HCT116 (cell line): ENCODE data around the gene TWF2. TPM values are rescaled to one million over a fixed set of nuclear protein-coding genes. Genes with fewer than 3 reads are reported as not detected.

Experiments used
- ATAC-seq: fragments of 200-7000 bp; cut with Tn5 transposase; 2 replicates; pipeline ENCODE4 v1.9.1; 2020; ENCODE audit warnings: mild to moderate bottlenecking, moderate library complexity
- BruUV-seq: library from RNA; stranded (reverse); fragments of 400-500 nt; replicated peaks from 2 replicates; lab custom pipeline; 2021; lab: Mats Ljungman, UMichigan
- CTCF ChIA-PET: fragments of 300-600 bp; sonication (Branson Sonifier 250); formaldehyde crosslinking; loops from one replicate; lab custom pipeline; 2021; ENCODE audit warnings: antibody characterized with exemption; lab: Charles Lee
- POLR2A ChIA-PET: fragments of 300-600, 350-600 bp; sonication (Branson Sonifier 250); formaldehyde crosslinking; loops from one replicate; lab custom pipeline; 2021; ENCODE audit warnings: antibody characterized with exemption; lab: Charles Lee
- RAD21 ChIA-PET, 2 experiments: fragments of 300-600 bp; sonication (Branson Sonifier 250); formaldehyde crosslinking; loops; one replicate each; lab custom pipeline; 2023; ENCODE audit warnings: low total read pairs in 2 of 2; ENCODE audit not compliant: uncharacterized antibody in 2 of 2, unreplicated experiment in 2 of 2, low non-redundant PET in 1 of 2; lab: Charles Lee
- DNase-seq: peaks from one replicate; pipeline ENCODE4 v3.0.0-alpha.2; 2010; ENCODE audit warnings: low read depth, low spot score
- H2AFZ ChIP-seq: fragments of 200-600 bp; shearing (Covaris generic), sonication (generic); 2 replicates; pipeline ENCODE4 v1.6.1; 2017; ENCODE audit warnings: low read depth, mixed run types, mixed read lengths, antibody characterized with exemption, low read length; ENCODE audit not compliant: poor library complexity, severe bottlenecking
- H3K27ac ChIP-seq: 2 replicates; pipeline ENCODE4 v1.5.1; 2012; ENCODE audit warnings: low read depth, low read length
- H3K27me3 ChIP-seq: fragments of 200-600 bp; sonication (generic); 2 replicates; pipeline ENCODE4 v1.6.1; 2016; ENCODE audit warnings: mixed run types, low read length, mixed read lengths; ENCODE audit not compliant: insufficient read depth
- H3K36me3 ChIP-seq, 2 experiments: fragments of 200-500 bp in 1 of 2; fragments of 200-600 bp in 1 of 2; sonication (Bioruptor generic) in 1 of 2; sonication (generic) in 1 of 2; 2 replicates each; pipeline versions ENCODE4 v1.5.1 to v1.6.1; 2014 to 2016; ENCODE audit warnings: low read length in 2 of 2, inconsistent platforms in 1 of 2, mixed read lengths in 1 of 2, mixed run types in 1 of 2; ENCODE audit not compliant: insufficient read depth in 2 of 2, control insufficient read depth in 1 of 2
- H3K4me1 ChIP-seq, 2 experiments: fragments of 200-600 bp in 1 of 2; sonication (generic) in 1 of 2; 2 replicates each; pipeline versions ENCODE4 v1.5.1 to v1.6.1; 2012 to 2017; ENCODE audit warnings: low read length in 2 of 2, inconsistent platforms in 1 of 2, mild to moderate bottlenecking in 1 of 2, mixed read lengths in 1 of 2, mixed run types in 1 of 2, moderate library complexity in 1 of 2; ENCODE audit not compliant: insufficient read depth in 2 of 2, control insufficient read depth in 1 of 2
- H3K4me2 ChIP-seq: fragments of 200-600 bp; sonication (generic); 2 replicates; pipeline ENCODE4 v1.6.1; 2017; ENCODE audit warnings: mixed run types, low read length, mixed read lengths
- H3K4me3 ChIP-seq, 2 experiments: fragments of 200-600 bp in 1 of 2; sonication (generic) in 1 of 2; replicated peaks in 1 of 2; 2 replicates each; pipeline ENCODE4 v1.5.1; 2011 to 2016; ENCODE audit warnings: low read length in 2 of 2, control low read depth in 1 of 2, low read depth in 1 of 2, mild to moderate bottlenecking in 1 of 2, mixed read lengths in 1 of 2, mixed run types in 1 of 2
- H3K79me2 ChIP-seq: fragments of 200-600 bp; sonication (generic); 2 replicates; pipeline ENCODE4 v1.6.1; 2017; ENCODE audit warnings: mild to moderate bottlenecking, mixed run types, low read length, moderate library complexity, mixed read lengths; ENCODE audit not compliant: insufficient read depth
- H3K9ac ChIP-seq: fragments of 200-600 bp; sonication (generic); 2 replicates; pipeline ENCODE4 v1.6.1; 2016; ENCODE audit warnings: low read length, mixed read lengths
- H3K9me2 ChIP-seq: fragments of 200-600 bp; sonication (generic), shearing (Covaris generic); 2 replicates; pipeline ENCODE4 v1.6.1; 2017; ENCODE audit warnings: mixed run types, mild to moderate bottlenecking, moderate library complexity; ENCODE audit not compliant: insufficient read depth
- H3K9me3 ChIP-seq, 2 experiments: fragments of 200-500 bp in 1 of 2; fragments of 200-600 bp in 1 of 2; sonication (Bioruptor generic) in 1 of 2; sonication (generic) in 1 of 2; 2 replicates each; pipeline ENCODE4 v1.6.1; 2014 to 2017; ENCODE audit warnings: low read length in 2 of 2, mixed read lengths in 2 of 2, inconsistent platforms in 1 of 2, low read depth in 1 of 2, mild to moderate bottlenecking in 1 of 2, mixed run types in 1 of 2, moderate library complexity in 1 of 2; ENCODE audit not compliant: control insufficient read depth in 1 of 2, insufficient read depth in 1 of 2
- H4K20me1 ChIP-seq: fragments of 200-600 bp; sonication (generic), shearing (Covaris generic); 2 replicates; pipeline ENCODE4 v1.6.1; 2017; ENCODE audit warnings: mixed run types, mild to moderate bottlenecking, moderate library complexity; ENCODE audit not compliant: insufficient read depth
- CBX3 ChIP-seq: IDR thresholded peaks from 2 replicates; pipeline ENCODE4 v1.6.1; 2012; ENCODE audit warnings: low read depth
- CEBPB ChIP-seq: IDR thresholded peaks from 2 replicates; pipeline ENCODE4 v1.6.1; 2012; ENCODE audit warnings: low read depth
- EGR1 ChIP-seq: IDR thresholded peaks from 2 replicates; pipeline ENCODE4 v1.6.1; 2012; ENCODE audit warnings: low read depth
- ELF1 ChIP-seq: IDR thresholded peaks from 2 replicates; pipeline ENCODE4 v1.6.1; 2012; ENCODE audit warnings: low read depth, borderline replicate concordance
- EZH2phosphoT487 ChIP-seq: fragments of 200-600 bp; IDR thresholded peaks from 2 replicates; pipeline ENCODE4 v1.6.1; 2018; ENCODE audit warnings: antibody characterized with exemption, borderline replicate concordance
- JUND ChIP-seq: IDR thresholded peaks from 2 replicates; pipeline ENCODE4 v1.6.1; 2012
- MAX ChIP-seq: IDR thresholded peaks from 2 replicates; pipeline ENCODE4 v1.6.1; 2012
- POLR2A ChIP-seq: IDR thresholded peaks from 2 replicates; pipeline ENCODE4 v1.7.0; 2011; ENCODE audit warnings: borderline replicate concordance; ENCODE audit not compliant: insufficient read depth, insufficient read length; ENCODE audit errors: extremely low read depth
- POLR2AphosphoS5 ChIP-seq: IDR thresholded peaks from 2 replicates; pipeline ENCODE4 v1.6.1; 2011; ENCODE audit warnings: mild to moderate bottlenecking, low read depth, low read length, moderate library complexity
- RAD21 ChIP-seq: IDR thresholded peaks from 2 replicates; pipeline ENCODE4 v1.6.1; 2012; ENCODE audit warnings: low read depth, mild to moderate bottlenecking
- SIN3A ChIP-seq: IDR thresholded peaks from 2 replicates; pipeline ENCODE4 v1.6.1; 2012; ENCODE audit warnings: low read depth
- SP1 ChIP-seq: IDR thresholded peaks from 2 replicates; pipeline ENCODE4 v1.6.1; 2012; ENCODE audit warnings: low read depth
- YY1 ChIP-seq: IDR thresholded peaks from 2 replicates; pipeline ENCODE4 v1.6.1; 2011; ENCODE audit warnings: low read length, low read depth, moderate library complexity, mild to moderate bottlenecking; ENCODE audit not compliant: insufficient replicate concordance; ENCODE audit errors: extremely low read depth
- ZFX ChIP-seq: fragments of 450-650 bp; IDR thresholded peaks from 2 replicates; pipeline ENCODE4 v1.6.1; 2017
- intact Hi-C: fragments of 100-400 bp; cut with micrococcal nuclease; formaldehyde crosslinking; loops from 2 replicates; pipeline ENCODE4 v1.10.0; 2022
- total RNA-seq: library from RNA; stranded (reverse); gene quantifications from one replicate; pipeline ENCODE4 v1.2.1, GENCODE V29; 2021; ENCODE audit not compliant: unreplicated experiment
- TF ChIP-seq, protein P1 (sequence below): IDR thresholded peaks from 2 replicates; pipeline ENCODE4 v1.6.1; 2011; ENCODE audit warnings: mild to moderate bottlenecking, low read length, moderate library complexity; ENCODE audit not compliant: insufficient replicate concordance; ENCODE audit errors: extremely low read depth
- TF ChIP-seq, protein P2 (sequence below): IDR thresholded peaks from 2 replicates; pipeline ENCODE4 v1.6.1; 2012; ENCODE audit warnings: low read depth

Gene TWF2
- total RNA-seq, 1 experiment from 2014 or later: 100 TPM

GRCh38 chr3:52184690-52185089 lies 54.3 kb downstream of the TWF2 start:
- no peaks in the 10 kb centered on the region for H3K4me1 ChIP-seq
- H3K27ac ChIP-seq: no peak overlapping the region
- no peaks in the 10 kb centered on the region for H3K27me3 ChIP-seq
- H2AFZ ChIP-seq: no peak overlapping the region
- H3K4me3 ChIP-seq: no peak overlapping the region
- no peak for TF ChIP-seq JUND
- no peak for TF ChIP-seq ELF1
- TF ChIP-seq SP1: no peak
- no peak for TF ChIP-seq MAX
- TF ChIP-seq CBX3: no peak
- no peak for TF ChIP-seq POLR2A
- no peak for TF ChIP-seq RAD21
- no peak for TF ChIP-seq SIN3A
- TF ChIP-seq EGR1: no peak
- H3K4me2 ChIP-seq: no peak overlapping the region
- H3K9me2 ChIP-seq: no peaks in the 10 kb centered on the region
- CTCF ChIA-PET: no interaction called here
- intact Hi-C loops: no loop called here
- POLR2A ChIA-PET: no interaction called here
- H3K9me3 ChIP-seq: no peaks in the 10 kb centered on the region
- no peaks in the 10 kb centered on the region for H4K20me1 ChIP-seq
- ATAC-seq (no peak), DNase-seq (no peak)
- H3K79me2 ChIP-seq: no peaks in the 10 kb centered on the region
- no peak overlapping the region for H3K9ac ChIP-seq
- RAD21 ChIA-PET: no interaction called here
- no TSS peak for BruUV-seq
- no peaks in the 10 kb centered on the region for H3K36me3 ChIP-seq

- no TSS peak for BruUV-seq
- ChIA-PET POLR2A (no interaction called here), RAD21 (no interaction called here), CTCF (no interaction called here)
- no peaks in the 10 kb centered on the region for H3K36me3 ChIP-seq
- H3K4me1 ChIP-seq: no peaks in the 10 kb centered on the region
- H4K20me1 ChIP-seq: no peaks in the 10 kb centered on the region
- no peak for DNase-seq
- H3K9me3 ChIP-seq: no peaks in the 10 kb centered on the region
- no peak overlapping the region for H3K4me2 ChIP-seq
- H3K79me2 ChIP-seq: no peaks in the 10 kb centered on the region
- no peaks in the 10 kb centered on the region for H3K9me2 ChIP-seq
- no peak overlapping the region for H3K4me3 ChIP-seq
- intact Hi-C loops: no loop called here
- ATAC-seq: no peak
- no peak overlapping the region for H3K9ac ChIP-seq
- no peak overlapping the region for H3K27ac ChIP-seq
- no peaks in the 10 kb centered on the region for H3K27me3 ChIP-seq
- no peak overlapping the region for H2AFZ ChIP-seq
- TF ChIP-seq POLR2AphosphoS5: no peak
- no peak for TF ChIP-seq ZFX
- TF ChIP-seq, protein P1, sequence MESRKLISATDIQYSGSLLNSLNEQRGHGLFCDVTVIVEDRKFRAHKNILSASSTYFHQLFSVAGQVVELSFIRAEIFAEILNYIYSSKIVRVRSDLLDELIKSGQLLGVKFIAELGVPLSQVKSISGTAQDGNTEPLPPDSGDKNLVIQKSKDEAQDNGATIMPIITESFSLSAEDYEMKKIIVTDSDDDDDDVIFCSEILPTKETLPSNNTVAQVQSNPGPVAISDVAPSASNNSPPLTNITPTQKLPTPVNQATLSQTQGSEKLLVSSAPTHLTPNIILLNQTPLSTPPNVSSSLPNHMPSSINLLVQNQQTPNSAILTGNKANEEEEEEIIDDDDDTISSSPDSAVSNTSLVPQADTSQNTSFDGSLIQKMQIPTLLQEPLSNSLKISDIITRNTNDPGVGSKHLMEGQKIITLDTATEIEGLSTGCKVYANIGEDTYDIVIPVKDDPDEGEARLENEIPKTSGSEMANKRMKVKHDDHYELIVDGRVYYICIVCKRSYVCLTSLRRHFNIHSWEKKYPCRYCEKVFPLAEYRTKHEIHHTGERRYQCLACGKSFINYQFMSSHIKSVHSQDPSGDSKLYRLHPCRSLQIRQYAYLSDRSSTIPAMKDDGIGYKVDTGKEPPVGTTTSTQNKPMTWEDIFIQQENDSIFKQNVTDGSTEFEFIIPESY: no peak
- no peak for TF ChIP-seq POLR2A
- TF ChIP-seq, protein P2, sequence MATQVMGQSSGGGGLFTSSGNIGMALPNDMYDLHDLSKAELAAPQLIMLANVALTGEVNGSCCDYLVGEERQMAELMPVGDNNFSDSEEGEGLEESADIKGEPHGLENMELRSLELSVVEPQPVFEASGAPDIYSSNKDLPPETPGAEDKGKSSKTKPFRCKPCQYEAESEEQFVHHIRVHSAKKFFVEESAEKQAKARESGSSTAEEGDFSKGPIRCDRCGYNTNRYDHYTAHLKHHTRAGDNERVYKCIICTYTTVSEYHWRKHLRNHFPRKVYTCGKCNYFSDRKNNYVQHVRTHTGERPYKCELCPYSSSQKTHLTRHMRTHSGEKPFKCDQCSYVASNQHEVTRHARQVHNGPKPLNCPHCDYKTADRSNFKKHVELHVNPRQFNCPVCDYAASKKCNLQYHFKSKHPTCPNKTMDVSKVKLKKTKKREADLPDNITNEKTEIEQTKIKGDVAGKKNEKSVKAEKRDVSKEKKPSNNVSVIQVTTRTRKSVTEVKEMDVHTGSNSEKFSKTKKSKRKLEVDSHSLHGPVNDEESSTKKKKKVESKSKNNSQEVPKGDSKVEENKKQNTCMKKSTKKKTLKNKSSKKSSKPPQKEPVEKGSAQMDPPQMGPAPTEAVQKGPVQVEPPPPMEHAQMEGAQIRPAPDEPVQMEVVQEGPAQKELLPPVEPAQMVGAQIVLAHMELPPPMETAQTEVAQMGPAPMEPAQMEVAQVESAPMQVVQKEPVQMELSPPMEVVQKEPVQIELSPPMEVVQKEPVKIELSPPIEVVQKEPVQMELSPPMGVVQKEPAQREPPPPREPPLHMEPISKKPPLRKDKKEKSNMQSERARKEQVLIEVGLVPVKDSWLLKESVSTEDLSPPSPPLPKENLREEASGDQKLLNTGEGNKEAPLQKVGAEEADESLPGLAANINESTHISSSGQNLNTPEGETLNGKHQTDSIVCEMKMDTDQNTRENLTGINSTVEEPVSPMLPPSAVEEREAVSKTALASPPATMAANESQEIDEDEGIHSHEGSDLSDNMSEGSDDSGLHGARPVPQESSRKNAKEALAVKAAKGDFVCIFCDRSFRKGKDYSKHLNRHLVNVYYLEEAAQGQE: no peak
- no peak for TF ChIP-seq EGR1
- no peak for TF ChIP-seq YY1
- TF ChIP-seq SIN3A: no peak
- TF ChIP-seq CEBPB: no peak
- TF ChIP-seq CBX3: no peak
- TF ChIP-seq EZH2phosphoT487: no peak
These were observed 55.0 kb downstream of the TWF2 start for GRCh38 chr3:52183786-52184445.
